ENCODE results near the gene SZRD1. TPM values are rescaled to one million over a fixed set of nuclear protein-coding genes. Genes with fewer than 3 reads are reported as not detected.

The SZRD1 gene
- total RNA-seq, 2 experiments from 2014 or later: 115 to 120 TPM

DNA sequence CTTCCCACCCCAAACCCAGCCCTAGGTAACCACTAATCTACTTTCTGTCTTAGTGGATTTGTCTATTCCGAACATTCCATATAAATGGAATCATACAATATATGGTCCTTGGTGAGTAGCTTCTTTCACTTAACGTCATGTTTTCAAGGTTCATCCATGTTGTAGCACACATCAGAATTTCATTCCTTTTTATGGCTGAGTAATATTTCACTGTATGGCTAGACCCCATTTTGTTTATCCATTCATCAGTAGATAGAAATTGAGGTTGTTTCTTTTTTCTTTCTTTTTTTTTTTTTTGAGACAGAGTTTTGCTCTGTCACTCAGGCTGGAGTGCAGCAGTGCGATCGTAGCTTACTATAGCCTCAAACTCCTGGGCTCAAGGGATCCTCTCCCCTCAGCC lies 67.0 kb downstream of the SZRD1 start:
- intact Hi-C loops (cut with DNase I, micrococcal nuclease): no loop called here
- no peak overlapping the region for H3K27ac ChIP-seq (ENCODE audit: low read depth in 1 of 2, low read length in 2 of 2)
- DNase-seq (no peak), ATAC-seq (ENCODE audit: poor library complexity) (no peak)
- H3K27me3 ChIP-seq (ENCODE audit: control insufficient read depth in 1 of 2, insufficient read depth in 2 of 2, low read length in 2 of 2): peaks cover 0 to 2% of the 10 kb centered on the region in 2 experiments
- no peaks in the 10 kb centered on the region for H3K27me3 Mint-ChIP-seq
- no peaks in the 10 kb centered on the region for H3K4me1 ChIP-seq (ENCODE audit: insufficient read depth, low read length)
- H3K4me3 Mint-ChIP-seq: no peak overlapping the region
- no peaks in the 10 kb centered on the region for H3K4me1 Mint-ChIP-seq (ENCODE audit: low read depth)
- TF ChIP-seq, protein P1, sequence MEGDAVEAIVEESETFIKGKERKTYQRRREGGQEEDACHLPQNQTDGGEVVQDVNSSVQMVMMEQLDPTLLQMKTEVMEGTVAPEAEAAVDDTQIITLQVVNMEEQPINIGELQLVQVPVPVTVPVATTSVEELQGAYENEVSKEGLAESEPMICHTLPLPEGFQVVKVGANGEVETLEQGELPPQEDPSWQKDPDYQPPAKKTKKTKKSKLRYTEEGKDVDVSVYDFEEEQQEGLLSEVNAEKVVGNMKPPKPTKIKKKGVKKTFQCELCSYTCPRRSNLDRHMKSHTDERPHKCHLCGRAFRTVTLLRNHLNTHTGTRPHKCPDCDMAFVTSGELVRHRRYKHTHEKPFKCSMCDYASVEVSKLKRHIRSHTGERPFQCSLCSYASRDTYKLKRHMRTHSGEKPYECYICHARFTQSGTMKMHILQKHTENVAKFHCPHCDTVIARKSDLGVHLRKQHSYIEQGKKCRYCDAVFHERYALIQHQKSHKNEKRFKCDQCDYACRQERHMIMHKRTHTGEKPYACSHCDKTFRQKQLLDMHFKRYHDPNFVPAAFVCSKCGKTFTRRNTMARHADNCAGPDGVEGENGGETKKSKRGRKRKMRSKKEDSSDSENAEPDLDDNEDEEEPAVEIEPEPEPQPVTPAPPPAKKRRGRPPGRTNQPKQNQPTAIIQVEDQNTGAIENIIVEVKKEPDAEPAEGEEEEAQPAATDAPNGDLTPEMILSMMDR (IDR thresholded peaks at IDR 0.05): no peak
- ChIA-PET POLR2A (no interaction called here), CTCF (no interaction called here)
- H3K36me3 Mint-ChIP-seq (ENCODE audit: low read depth): no peaks in the 10 kb centered on the region
- H3K4me3 ChIP-seq (ENCODE audit: low read length): no peak overlapping the region
- H3K9me3 ChIP-seq (ENCODE audit: control insufficient read depth in 1 of 2, insufficient read depth in 1 of 2, low read length in 2 of 2): no peaks in the 10 kb centered on the region
- no peaks in the 10 kb centered on the region for H3K9me3 Mint-ChIP-seq
- H3K27ac Mint-ChIP-seq: no peak overlapping the region
- no peaks in the 10 kb centered on the region for H3K36me3 ChIP-seq (ENCODE audit: insufficient read depth, low read length)

DNA sequence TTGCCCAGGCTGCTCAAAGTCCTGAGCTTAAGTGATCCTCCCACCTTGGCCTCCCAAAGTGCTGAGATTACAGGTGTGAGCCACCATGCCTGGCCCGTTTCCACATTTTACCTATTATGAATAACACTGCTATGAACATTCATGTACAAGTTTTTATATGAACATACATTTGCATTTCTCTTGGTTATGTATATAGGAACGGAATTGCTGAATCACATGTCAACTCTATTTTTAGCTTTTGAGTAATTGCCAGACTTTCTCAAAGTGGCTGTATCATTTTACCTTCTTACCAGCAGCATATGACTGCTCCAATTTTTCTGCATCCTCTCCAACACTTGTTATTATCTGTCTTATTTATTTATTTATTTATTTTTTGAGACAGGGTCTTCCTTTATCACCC lies 67.5 kb downstream of the SZRD1 start:
- no peak overlapping the region for H3K4me3 ChIP-seq (ENCODE audit: low read length)
- Mint-ChIP-seq H3K4me1 (ENCODE audit: low read depth) (no peaks in the 10 kb centered on the region), H3K4me3 (no peak overlapping the region), H3K27me3 (no peaks in the 10 kb centered on the region), H3K9me3 (no peaks in the 10 kb centered on the region), H3K27ac (no peak overlapping the region), H3K36me3 (ENCODE audit: low read depth) (no peaks in the 10 kb centered on the region)
- no peaks in the 10 kb centered on the region for H3K9me3 ChIP-seq (ENCODE audit: control insufficient read depth in 1 of 2, insufficient read depth in 1 of 2, low read length in 2 of 2)
- ATAC-seq (ENCODE audit: poor library complexity): no peak
- TF ChIP-seq, protein P1 (IDR thresholded peaks at IDR 0.05): no peak
- CTCF ChIA-PET: no interaction called here
- H3K36me3 ChIP-seq (ENCODE audit: insufficient read depth, low read length): no peaks in the 10 kb centered on the region
- intact Hi-C loops (cut with DNase I, micrococcal nuclease): no loop called here
- H3K27me3 ChIP-seq (ENCODE audit: control insufficient read depth in 1 of 2, insufficient read depth in 2 of 2, low read length in 2 of 2): peaks cover 0 to 2% of the 10 kb centered on the region in 2 experiments
- DNase-seq: no peak
- no peak overlapping the region for H3K27ac ChIP-seq (ENCODE audit: low read depth in 1 of 2, low read length in 2 of 2)
- no peaks in the 10 kb centered on the region for H3K4me1 ChIP-seq (ENCODE audit: insufficient read depth, low read length)
- POLR2A ChIA-PET: no interaction called here

DNA sequence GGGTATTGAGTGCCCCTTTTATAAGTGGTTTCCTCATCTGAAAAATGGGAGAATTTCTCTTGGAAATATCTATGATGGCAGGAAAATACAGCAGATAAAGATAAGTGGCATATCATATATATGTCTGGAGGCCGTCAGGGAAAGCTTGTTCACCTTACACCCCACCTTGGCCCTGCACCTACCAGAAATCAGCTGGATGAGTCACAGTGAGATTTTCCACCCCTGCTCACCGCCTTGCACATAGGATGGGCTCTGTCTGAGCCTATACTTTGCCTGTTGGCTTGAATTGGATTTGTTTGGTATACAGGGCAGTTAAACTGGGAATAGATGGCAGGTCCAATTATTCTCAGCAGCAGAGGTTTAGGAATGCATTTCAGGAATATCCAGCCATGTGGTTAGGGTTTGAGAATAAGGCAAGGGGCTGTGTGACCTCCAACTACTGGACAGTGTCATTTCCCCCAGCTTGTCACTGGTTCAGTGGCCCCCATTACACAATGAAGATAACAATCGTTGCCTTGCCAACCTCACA lies 70.0 kb downstream of the SZRD1 start, which contains the start of gene SPATA21:
Gene SPATA21 (minus strand): TSS at position 479 of the 529 bp plus-strand sequence. CDS start 6,053 bp downstream, outside the sequence.
- Mint-ChIP-seq H3K36me3 (ENCODE audit: low read depth) (peaks cover 19% of the 10 kb centered on the region), H3K27me3 (no peaks in the 10 kb centered on the region), H3K27ac (no peak within 1 kb of the TSS), H3K4me3 (no peak within 1 kb of the TSS), H3K9me3 (no peaks in the 10 kb centered on the region), H3K4me1 (ENCODE audit: low read depth) (peaks cover 16% of the 10 kb centered on the region)
- H3K27me3 ChIP-seq (ENCODE audit: control insufficient read depth in 1 of 2, insufficient read depth in 2 of 2, low read length in 2 of 2): peaks cover 0 to 2% of the 10 kb centered on the region in 2 experiments
- no peak for DNase-seq
- ChIA-PET POLR2A (no interaction called here), CTCF (no interaction called here)
- H3K4me3 ChIP-seq (ENCODE audit: low read length): no peak within 1 kb of the TSS
- no peaks in the 10 kb centered on the region for H3K9me3 ChIP-seq (ENCODE audit: control insufficient read depth in 1 of 2, insufficient read depth in 1 of 2, low read length in 2 of 2)
- peaks cover under 1% of the 10 kb centered on the region for H3K36me3 ChIP-seq (ENCODE audit: insufficient read depth, low read length)
- peaks cover 13% of the 10 kb centered on the region for H3K4me1 ChIP-seq (ENCODE audit: insufficient read depth, low read length)
- no peak within 1 kb of the TSS for H3K27ac ChIP-seq (ENCODE audit: low read depth in 1 of 2, low read length in 2 of 2)
- no peak for ATAC-seq (ENCODE audit: poor library complexity)
- intact Hi-C loops (cut with DNase I, micrococcal nuclease): no loop called here
- TF ChIP-seq, protein P1 (IDR thresholded peaks at IDR 0.05): no peak
